K562 (cell line): ENCODE data around the gene PTH1R. TPM values are rescaled to one million over a fixed set of nuclear protein-coding genes. Genes with fewer than 3 reads are reported as not detected.

Source experiments
- ATAC-seq: fragments of 200-7000 bp; cut with Tn5 transposase; 3 replicates; pipeline ENCODE4 v1.9.1; 2020; ENCODE audit warnings: moderate library complexity
- BruUV-seq: library from RNA; stranded (reverse); fragments of 400-500 nt; replicated peaks from 2 replicates; lab custom pipeline; 2021; lab: Mats Ljungman, UMichigan
- CTCF ChIA-PET: fragments of 300-600 bp; formaldehyde crosslinking; extraction: SDS; loops from one replicate; lab custom pipeline; 2021; ENCODE audit warnings: low intra/inter-chr PET ratio; lab: Yijun Ruan, JAX
- POLR2A ChIA-PET: fragments of 300-600, 350-650 bp; sonication (Branson Sonifier 250); formaldehyde crosslinking; extraction: SDS; loops from one replicate; lab custom pipeline; 2021; ENCODE audit warnings: antibody characterized with exemption, inconsistent platforms; lab: Yijun Ruan, JAX
- DNase-seq, 4 experiments: peaks; one replicate each; pipeline versions ENCODE4 v3.0.0 to v3.0.0-alpha.2; 2011 to 2018; ENCODE audit warnings: low spot score in 3 of 4, mixed read lengths in 3 of 4; ENCODE audit errors: extremely low read depth in 1 of 4
- FAIRE-seq: peaks from 2 replicates; lab custom pipeline; 2011; peaks lifted over from hg19 to GRCh38; lab: Jason Lieb, UNC
- H2AFZ ChIP-seq: 2 replicates; pipeline ENCODE4 v1.6.0; 2011; ENCODE audit warnings: low read depth, low read length, control low read depth, inconsistent platforms
- H3K27ac ChIP-seq: fragments of 200-600 bp; 3 replicates; pipeline ENCODE4 v1.8.0; 2011; ENCODE audit warnings: low read depth, mild to moderate bottlenecking, control low read depth, inconsistent platforms, low read length, moderate library complexity, mixed read lengths; ENCODE audit errors: extremely low read depth
- H3K27me3 ChIP-seq, 2 experiments: fragments of 300-600 bp in 1 of 2; 2 replicates in 1 of 2; 3 replicates in 1 of 2; pipeline versions ENCODE4 v1.6.0 to v1.8.0; 2011; ENCODE audit warnings: inconsistent platforms in 2 of 2, low read length in 2 of 2, mild to moderate bottlenecking in 1 of 2, mixed read lengths in 1 of 2, moderate library complexity in 1 of 2; ENCODE audit not compliant: control insufficient read depth in 2 of 2, insufficient read depth in 2 of 2
- H3K36me3 ChIP-seq: fragments of 300-600 bp; 3 replicates; pipeline ENCODE4 v1.8.0; 2011; ENCODE audit warnings: mild to moderate bottlenecking, low read length, inconsistent platforms; ENCODE audit not compliant: control insufficient read depth, insufficient read depth
- H3K4me1 ChIP-seq, 2 experiments: fragments of 200-600 bp in 1 of 2; replicated peaks in 1 of 2; 2 replicates in 1 of 2; 3 replicates in 1 of 2; pipeline versions ENCODE4 v1.5.1 to v1.8.0; 2011; ENCODE audit warnings: inconsistent platforms in 2 of 2, low read length in 2 of 2, mild to moderate bottlenecking in 1 of 2, mixed read lengths in 1 of 2, moderate library complexity in 1 of 2; ENCODE audit not compliant: control insufficient read depth in 2 of 2, insufficient read depth in 2 of 2
- H3K4me2 ChIP-seq: 2 replicates; pipeline ENCODE4 v1.6.1; 2011; ENCODE audit warnings: low read length, control low read depth, inconsistent platforms, mixed read lengths; ENCODE audit not compliant: insufficient read depth
- H3K4me3 ChIP-seq: fragments of 200-600 bp; sonication (generic), shearing (Covaris generic); 2 replicates; pipeline ENCODE4 v1.5.1; 2016; ENCODE audit warnings: control low read depth, inconsistent platforms
- H3K79me2 ChIP-seq: fragments of 200-600 bp; 3 replicates; pipeline ENCODE4 v1.8.0; 2011; ENCODE audit warnings: low read length, inconsistent platforms; ENCODE audit not compliant: control insufficient read depth, insufficient read depth
- H3K9ac ChIP-seq, 2 experiments: 2 replicates each; pipeline versions ENCODE4 v1.6.0 to v1.6.1; 2011; ENCODE audit warnings: low read depth in 2 of 2, low read length in 2 of 2, control low read depth in 1 of 2, inconsistent platforms in 1 of 2, mild to moderate bottlenecking in 1 of 2, mixed read lengths in 1 of 2; ENCODE audit not compliant: insufficient read depth in 1 of 2
- H3K9me1 ChIP-seq: one replicate; pipeline ENCODE4 v1.6.0; 2011; ENCODE audit warnings: inconsistent platforms, mild to moderate bottlenecking, low read length, moderate library complexity; ENCODE audit not compliant: control insufficient read depth, insufficient read depth
- H3K9me3 ChIP-seq: replicated peaks from 2 replicates; pipeline ENCODE4 v1.5.1; 2011; ENCODE audit warnings: low read depth, low read length, inconsistent platforms; ENCODE audit not compliant: control insufficient read depth, insufficient read depth
- H4K20me1 ChIP-seq: replicated peaks from 2 replicates; pipeline ENCODE4 v1.6.1; 2011; ENCODE audit warnings: low read length, inconsistent platforms, mixed read lengths; ENCODE audit not compliant: control insufficient read depth, insufficient read depth
- DPF2 ChIP-seq: fragments of 450-650 bp; IDR thresholded peaks from 2 replicates; pipeline ENCODE4 v1.6.1; 2016
- FOXK2 ChIP-seq, 2 experiments: fragments of 450-650 bp; IDR thresholded peaks in 1 of 2; conservative IDR thresholded peaks in 1 of 2; 2 replicates each; pipeline ENCODE4 v1.6.1; 2016; ENCODE audit warnings: low read depth in 2 of 2, mild to moderate bottlenecking in 1 of 2
- HMG20A ChIP-seq: fragments of 450-650 bp; formaldehyde crosslinking; conservative IDR thresholded peaks from 2 replicates; pipeline ENCODE4 v1.4.0; 2020; ENCODE audit warnings: mild to moderate bottlenecking, mixed read lengths
- JUND ChIP-seq, 2 experiments: IDR thresholded peaks; 2 replicates in 1 of 2; 3 replicates in 1 of 2; pipeline ENCODE4 v1.6.1; 2011; ENCODE audit warnings: borderline replicate concordance in 2 of 2, low read depth in 2 of 2, low read length in 2 of 2, improper control_type of control experiment in 1 of 2, missing biosample characterization in 1 of 2, missing genetic modification characterization in 1 of 2, missing genetic modification reagents in 1 of 2
- MAZ ChIP-seq, 2 experiments: fragments of 450-650 bp in 1 of 2; sonication (generic) in 1 of 2; formaldehyde crosslinking; IDR thresholded peaks in 1 of 2; conservative IDR thresholded peaks in 1 of 2; 2 replicates each; pipeline versions ENCODE4 v1.4.0 to v1.5.0; 2020; ENCODE audit warnings: mild to moderate bottlenecking in 1 of 2, missing genetic modification reagents in 1 of 2
- NFATC3 ChIP-seq: fragments of 450-650 bp; IDR thresholded peaks from 2 replicates; pipeline ENCODE4 v1.6.1; 2017; ENCODE audit warnings: mild to moderate bottlenecking
- PHF20 ChIP-seq: fragments of 450-650 bp; IDR thresholded peaks from 2 replicates; pipeline ENCODE4 v1.6.1; 2018; ENCODE audit not compliant: partially characterized antibody
- RBBP5 ChIP-seq: fragments of 200-600 bp; sonication (generic); IDR thresholded peaks from 2 replicates; pipeline ENCODE4 v1.6.1; 2012; ENCODE audit warnings: borderline replicate concordance, mild to moderate bottlenecking, low read length, control low read depth, inconsistent platforms; ENCODE audit not compliant: insufficient read depth, poor library complexity, severe bottlenecking
- TOE1 ChIP-seq, 2 experiments: fragments of 450-650 bp in 1 of 2; sonication (generic) in 1 of 2; formaldehyde crosslinking in 1 of 2; IDR thresholded peaks; 2 replicates each; pipeline versions ENCODE4 v1.7.1 to v1.8.0; 2016 to 2022; ENCODE audit warnings: borderline replicate concordance in 2 of 2, mild to moderate bottlenecking in 2 of 2, antibody characterized with exemption in 1 of 2, inconsistent platforms in 1 of 2, low read depth in 1 of 2, missing genetic modification reagents in 1 of 2, moderate library complexity in 1 of 2
- WGBS: fragments of 100-300 bp; shearing (Covaris generic); methylation state at CpG from one replicate; pipeline ENCODE4 v1.1.6; 2016; ENCODE audit warnings: low coverage, mixed read lengths; ENCODE audit not compliant: insufficient coverage; ENCODE audit errors: missing lambda C conversion rate; 5-methylcytosine and 5-hydroxymethylcytosine counted together
- in situ Hi-C: fragments of 300-500 bp; cut with MboI; formaldehyde crosslinking; loops from 4 replicates; pipeline ENCODE4 v1.15.0; 2018; ENCODE audit warnings: inconsistent platforms, mixed read lengths
- intact Hi-C: fragments of 100-400 bp; cut with micrococcal nuclease; formaldehyde crosslinking; loops from 2 replicates; pipeline ENCODE4 v1.14.2; 2022
- polyA plus RNA-seq, 8 experiments: library from polyadenylated mRNA; depleted of rRNA in 4 of 8; stranded (reverse) in 5 of 8; unstranded in 3 of 8; fragments of >200 nt; fragmentation: Nextera tagmentation in 2 of 8; fragmentation: Illumina TruSeq in 1 of 8; extraction: Ambion mirVana in 2 of 8; extraction: Trizol in 1 of 8; gene quantifications; 2 replicates each; pipeline versions ENCODE4 v1.2.1 to v1.2.3, GENCODE V29; 2011 to 2014; ENCODE audit warnings: inconsistent platforms in 1 of 8, missing spikeins in 1 of 8
- total RNA-seq, 7 experiments: library from RNA; depleted of rRNA in 6 of 7; stranded (reverse); fragments of >200 nt in 6 of 7; fragmentation: Illumina TruSeq in 2 of 7; extraction: Trizol in 2 of 7; gene quantifications; 2 replicates each; pipeline versions ENCODE4 v1.2.1 to v1.2.3, GENCODE V29; 2011 to 2021; ENCODE audit warnings: low replicate concordance in 1 of 7
- TF ChIP-seq, protein P1 (sequence below): fragments of 450-650 bp; formaldehyde crosslinking; conservative IDR thresholded peaks from 2 replicates; pipeline ENCODE4 v1.4.0; 2022; ENCODE audit warnings: mild to moderate bottlenecking, missing genetic modification characterization
- TF ChIP-seq, protein P2 (sequence below): fragments of 450-650 bp; formaldehyde crosslinking; IDR thresholded peaks from 2 replicates; pipeline ENCODE4 v1.4.0; 2022; ENCODE audit warnings: missing genetic modification characterization
- TF ChIP-seq, protein P3 (sequence below): sonication (generic); formaldehyde crosslinking; IDR thresholded peaks from 2 replicates; pipeline ENCODE4 v1.9.0; 2022; ENCODE audit warnings: mild to moderate bottlenecking, missing genetic modification reagents
- TF ChIP-seq, protein P4 (sequence below): fragments of 450-650 bp; IDR thresholded peaks from 2 replicates; pipeline ENCODE4 v1.6.1; 2016; ENCODE audit warnings: borderline replicate concordance

The PTH1R gene
- total and polyA plus RNA-seq, 9 of the 15 experiments (the other 6 are each of a cell fraction or from before 2014, with no cell fraction given): not detected

DNA sequence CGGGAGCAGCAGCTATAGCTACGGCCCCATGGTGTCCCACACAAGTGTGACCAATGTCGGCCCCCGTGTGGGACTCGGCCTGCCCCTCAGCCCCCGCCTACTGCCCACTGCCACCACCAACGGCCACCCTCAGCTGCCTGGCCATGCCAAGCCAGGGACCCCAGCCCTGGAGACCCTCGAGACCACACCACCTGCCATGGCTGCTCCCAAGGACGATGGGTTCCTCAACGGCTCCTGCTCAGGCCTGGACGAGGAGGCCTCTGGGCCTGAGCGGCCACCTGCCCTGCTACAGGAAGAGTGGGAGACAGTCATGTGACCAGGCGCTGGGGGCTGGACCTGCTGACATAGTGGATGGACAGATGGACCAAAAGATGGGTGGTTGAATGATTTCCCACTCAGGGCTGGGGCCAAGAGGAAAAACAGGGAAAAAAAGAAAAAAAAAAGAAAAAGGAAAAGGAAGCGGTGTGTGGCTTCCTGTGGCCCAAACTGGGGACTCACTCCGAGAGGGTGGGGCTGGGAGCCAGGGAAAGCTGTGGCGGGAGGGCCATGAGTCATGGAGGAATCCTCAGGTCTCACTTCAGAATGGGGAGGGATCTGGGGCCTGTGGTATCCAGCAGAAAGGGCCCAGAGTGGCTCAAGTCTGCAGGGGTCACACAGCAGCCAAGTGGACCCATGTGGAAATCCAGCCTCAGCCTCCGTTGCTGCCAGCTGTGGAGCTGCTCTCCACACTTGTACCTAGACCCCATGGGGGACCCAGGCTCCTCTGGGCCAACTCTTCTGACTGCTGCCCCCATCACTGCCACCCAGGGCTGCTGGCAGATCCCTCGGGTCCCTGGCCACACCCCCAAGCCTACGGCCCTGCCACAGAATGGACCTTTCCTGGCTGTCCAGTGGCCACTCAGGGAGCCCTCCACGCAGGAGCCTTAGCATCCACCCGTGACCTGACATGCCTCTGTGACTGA is 26.1 kb downstream of the PTH1R start:
- H2AFZ ChIP-seq: peak overlapping the region; percentile 63
- H3K36me3 ChIP-seq: no peaks in the 10 kb centered on the region
- ChIA-PET POLR2A (interaction anchor here (0.5 to 0.6 kb wide), 2 partner anchors 25 to 27 kb away, joined by 3 read pairs; no protein-coding TSS in a partner anchor), CTCF (no interaction called here)
- H3K9ac ChIP-seq: peak overlapping the region in 1 of 2 experiments; percentile 30; a peak in 3 of 4 replicates
- peak; percentile 56 for ATAC-seq
- H3K4me1 ChIP-seq: peaks cover 0 to 43% of the 10 kb centered on the region in 2 experiments; a peak in 4 of 5 replicates
- DNase-seq: peak; percentile 54 to 71 (median 63)
- H3K4me2 ChIP-seq: no peak overlapping the region
- H3K4me3 ChIP-seq: no peak overlapping the region
- intact Hi-C loops (no loop called here), in situ Hi-C loops (no loop called here)
- H3K27ac ChIP-seq: no peak overlapping the region
- FAIRE-seq: peak; percentile 32
- WGBS: 16% methylated on average over 21 of the region's 21 CpGs
- H4K20me1 ChIP-seq: peaks cover 8% of the 10 kb centered on the region
- H3K27me3 ChIP-seq: peaks cover 5 to 48% of the 10 kb centered on the region in 2 experiments; a peak in 3 of 5 replicates
- no peaks in the 10 kb centered on the region for H3K9me1 ChIP-seq
- no peaks in the 10 kb centered on the region for H3K9me3 ChIP-seq
- BruUV-seq: no TSS peak
- H3K79me2 ChIP-seq: no peaks in the 10 kb centered on the region
- TF ChIP-seq, protein P1, sequence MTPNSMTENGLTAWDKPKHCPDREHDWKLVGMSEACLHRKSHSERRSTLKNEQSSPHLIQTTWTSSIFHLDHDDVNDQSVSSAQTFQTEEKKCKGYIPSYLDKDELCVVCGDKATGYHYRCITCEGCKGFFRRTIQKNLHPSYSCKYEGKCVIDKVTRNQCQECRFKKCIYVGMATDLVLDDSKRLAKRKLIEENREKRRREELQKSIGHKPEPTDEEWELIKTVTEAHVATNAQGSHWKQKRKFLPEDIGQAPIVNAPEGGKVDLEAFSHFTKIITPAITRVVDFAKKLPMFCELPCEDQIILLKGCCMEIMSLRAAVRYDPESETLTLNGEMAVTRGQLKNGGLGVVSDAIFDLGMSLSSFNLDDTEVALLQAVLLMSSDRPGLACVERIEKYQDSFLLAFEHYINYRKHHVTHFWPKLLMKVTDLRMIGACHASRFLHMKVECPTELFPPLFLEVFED (CRISPR knock-in tag): no peak
- TF ChIP-seq HMG20A (CRISPR knock-in tag): no peak
- TF ChIP-seq, protein P2, sequence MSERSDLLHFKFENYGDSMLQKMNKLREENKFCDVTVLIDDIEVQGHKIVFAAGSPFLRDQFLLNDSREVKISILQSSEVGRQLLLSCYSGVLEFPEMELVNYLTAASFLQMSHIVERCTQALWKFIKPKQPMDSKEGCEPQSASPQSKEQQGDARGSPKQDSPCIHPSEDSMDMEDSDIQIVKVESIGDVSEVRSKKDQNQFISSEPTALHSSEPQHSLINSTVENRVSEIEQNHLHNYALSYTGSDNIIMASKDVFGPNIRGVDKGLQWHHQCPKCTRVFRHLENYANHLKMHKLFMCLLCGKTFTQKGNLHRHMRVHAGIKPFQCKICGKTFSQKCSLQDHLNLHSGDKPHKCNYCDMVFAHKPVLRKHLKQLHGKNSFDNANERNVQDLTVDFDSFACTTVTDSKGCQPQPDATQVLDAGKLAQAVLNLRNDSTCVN (CRISPR knock-in tag): no peak
- TF ChIP-seq RBBP5: no peak
- peak in 1 of 2 experiments; percentile 40; a peak in 2 of 4 replicates for TF ChIP-seq MAZ (CRISPR knock-in tag; conservative IDR thresholded peaks at IDR 0.05 in 1 of 2, IDR thresholded peaks at IDR 0.05 in 1 of 2)
- peak; percentile 20 for TF ChIP-seq PHF20
- TF ChIP-seq FOXK2 (conservative IDR thresholded peaks at IDR 0.05 in 1 of 2, IDR thresholded peaks at IDR 0.05 in 1 of 2; ENCODE audit: low read depth in 2 of 2): no peak
- TF ChIP-seq NFATC3: no peak
- 0 out of 2 replicates have a peak, but pooled peaks have one; percentile 20 for TF ChIP-seq DPF2
- peak; percentile 65; the same call in 1 of the 2 replicates for TF ChIP-seq JUND (IDR thresholded peaks at IDR 0.05; ENCODE audit: borderline replicate concordance, low read depth, low read length)
- TF ChIP-seq JUND (tag; IDR thresholded peaks at IDR 0.05; ENCODE audit: borderline replicate concordance, low read depth, low read length): peak; percentile 54; the same call in 1 of the 3 replicates
- TF ChIP-seq, protein P3, sequence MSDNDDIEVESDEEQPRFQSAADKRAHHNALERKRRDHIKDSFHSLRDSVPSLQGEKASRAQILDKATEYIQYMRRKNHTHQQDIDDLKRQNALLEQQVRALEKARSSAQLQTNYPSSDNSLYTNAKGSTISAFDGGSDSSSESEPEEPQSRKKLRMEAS (CRISPR knock-in tag): peak; percentile 61
- TF ChIP-seq TOE1 (IDR thresholded peaks at IDR 0.05; ENCODE audit: borderline replicate concordance): peak; percentile 74
- no peak for TF ChIP-seq TOE1 (CRISPR knock-in tag; IDR thresholded peaks at IDR 0.05; ENCODE audit: borderline replicate concordance, low read depth)
- TF ChIP-seq, protein P4, sequence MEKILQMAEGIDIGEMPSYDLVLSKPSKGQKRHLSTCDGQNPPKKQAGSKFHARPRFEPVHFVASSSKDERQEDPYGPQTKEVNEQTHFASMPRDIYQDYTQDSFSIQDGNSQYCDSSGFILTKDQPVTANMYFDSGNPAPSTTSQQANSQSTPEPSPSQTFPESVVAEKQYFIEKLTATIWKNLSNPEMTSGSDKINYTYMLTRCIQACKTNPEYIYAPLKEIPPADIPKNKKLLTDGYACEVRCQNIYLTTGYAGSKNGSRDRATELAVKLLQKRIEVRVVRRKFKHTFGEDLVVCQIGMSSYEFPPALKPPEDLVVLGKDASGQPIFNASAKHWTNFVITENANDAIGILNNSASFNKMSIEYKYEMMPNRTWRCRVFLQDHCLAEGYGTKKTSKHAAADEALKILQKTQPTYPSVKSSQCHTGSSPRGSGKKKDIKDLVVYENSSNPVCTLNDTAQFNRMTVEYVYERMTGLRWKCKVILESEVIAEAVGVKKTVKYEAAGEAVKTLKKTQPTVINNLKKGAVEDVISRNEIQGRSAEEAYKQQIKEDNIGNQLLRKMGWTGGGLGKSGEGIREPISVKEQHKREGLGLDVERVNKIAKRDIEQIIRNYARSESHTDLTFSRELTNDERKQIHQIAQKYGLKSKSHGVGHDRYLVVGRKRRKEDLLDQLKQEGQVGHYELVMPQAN: no peak
